Duodenal mucosa (tissue), 2 donors: ENCODE measurements around the gene NFIA.
A peak's percentile ranks its signal among the peaks of the same experiment; 100 is the strongest.

Source experiments
- H3K27ac ChIP-seq: one replicate; pipeline ENCODE4 v1.7.0; 2013; ENCODE audit warnings: low read depth, low read length
- H3K27me3 ChIP-seq, 2 donors: one replicate each; pipeline ENCODE4 v1.7.0; 2013; ENCODE audit warnings: low read length in 2 of 2, control low read depth in 1 of 2; ENCODE audit not compliant: insufficient read depth in 2 of 2, control insufficient read depth in 1 of 2
- H3K36me3 ChIP-seq, 2 donors: one replicate each; pipeline ENCODE4 v1.7.0; 2013; ENCODE audit warnings: low read length in 2 of 2, control low read depth in 1 of 2; ENCODE audit not compliant: insufficient read depth in 2 of 2, control insufficient read depth in 1 of 2
- H3K4me1 ChIP-seq, 2 donors: one replicate each; pipeline ENCODE4 v1.7.0; 2013; ENCODE audit warnings: low read length in 2 of 2, control low read depth in 1 of 2; ENCODE audit not compliant: insufficient read depth in 2 of 2, control insufficient read depth in 1 of 2
- H3K4me3 ChIP-seq, 2 donors: one replicate each; pipeline ENCODE4 v1.7.0; 2013; ENCODE audit warnings: low read length in 2 of 2, low read depth in 1 of 2
- H3K9ac ChIP-seq, 2 donors: one replicate each; pipeline ENCODE4 v1.7.0; 2013; ENCODE audit warnings: low read length in 2 of 2, low read depth in 1 of 2
- H3K9me3 ChIP-seq, 2 donors: one replicate each; pipeline ENCODE4 v1.7.0; 2013; ENCODE audit warnings: low read length in 2 of 2, control low read depth in 1 of 2; ENCODE audit not compliant: control insufficient read depth in 1 of 2

NFIA gene

DNA sequence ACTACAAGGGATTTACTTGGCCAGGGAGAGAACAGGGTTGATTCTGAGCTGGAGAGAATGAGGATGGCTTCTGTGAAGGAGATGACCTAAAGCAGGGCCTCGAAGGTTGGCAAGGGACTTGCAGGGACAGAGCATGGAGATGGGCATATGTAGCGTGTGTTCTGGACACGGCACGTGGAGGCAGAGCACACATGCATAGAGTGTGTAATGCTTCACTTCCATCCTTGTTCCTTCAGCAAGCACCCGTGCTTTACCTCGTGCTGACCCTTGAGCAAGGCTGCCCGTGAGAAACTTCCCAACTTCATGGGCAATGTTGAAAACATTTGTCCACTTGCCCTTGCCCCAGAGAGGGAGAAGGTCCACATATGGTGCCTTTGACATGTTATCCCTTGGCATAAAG is 33.1 kb downstream of the NFIA start:
- no peaks in the 10 kb centered on the region for H3K27me3 ChIP-seq
- H3K4me3 ChIP-seq = no peak overlapping the region
- H3K9me3 ChIP-seq = no peaks in the 10 kb centered on the region
- H3K9ac ChIP-seq = no peak overlapping the region
- no peak overlapping the region for H3K27ac ChIP-seq
- no peaks in the 10 kb centered on the region for H3K36me3 ChIP-seq
- H3K4me1 ChIP-seq = peaks cover 29 to 51% of the 10 kb centered on the region in 2 donors

- Histone ChIP-seq H3K9ac (no peak overlapping the region), H3K9me3 (no peaks in the 10 kb centered on the region), H3K4me1 (peaks cover 35 to 46% of the 10 kb centered on the region in 2 donors), H3K4me3 (no peak overlapping the region), H3K36me3 (no peaks in the 10 kb centered on the region), H3K27me3 (no peaks in the 10 kb centered on the region), H3K27ac (no peak overlapping the region)
These were observed 34.1 kb downstream of the NFIA start for GRCh38 chr1:61116421-61116820.

- H3K27me3 ChIP-seq = no peaks in the 10 kb centered on the region
- peaks cover 35 to 41% of the 10 kb centered on the region in 2 donors for H3K4me1 ChIP-seq
- H3K4me3 ChIP-seq = no peak overlapping the region
- H3K36me3 ChIP-seq = no peaks in the 10 kb centered on the region
- H3K9ac ChIP-seq = no peak overlapping the region
- no peaks in the 10 kb centered on the region for H3K9me3 ChIP-seq
- no peak overlapping the region for H3K27ac ChIP-seq
These were observed 34.9 kb downstream of the NFIA start for GRCh38 chr1:61117283-61117682.

GRCh38 chr1:61119085-61119484 is 36.7 kb downstream of the NFIA start:
- Histone ChIP-seq H3K27ac (no peak overlapping the region), H3K27me3 (no peaks in the 10 kb centered on the region), H3K9ac (no peak overlapping the region), H3K36me3 (no peaks in the 10 kb centered on the region), H3K9me3 (no peaks in the 10 kb centered on the region), H3K4me1 (peaks cover 35 to 39% of the 10 kb centered on the region in 2 donors), H3K4me3 (no peak overlapping the region)

DNA sequence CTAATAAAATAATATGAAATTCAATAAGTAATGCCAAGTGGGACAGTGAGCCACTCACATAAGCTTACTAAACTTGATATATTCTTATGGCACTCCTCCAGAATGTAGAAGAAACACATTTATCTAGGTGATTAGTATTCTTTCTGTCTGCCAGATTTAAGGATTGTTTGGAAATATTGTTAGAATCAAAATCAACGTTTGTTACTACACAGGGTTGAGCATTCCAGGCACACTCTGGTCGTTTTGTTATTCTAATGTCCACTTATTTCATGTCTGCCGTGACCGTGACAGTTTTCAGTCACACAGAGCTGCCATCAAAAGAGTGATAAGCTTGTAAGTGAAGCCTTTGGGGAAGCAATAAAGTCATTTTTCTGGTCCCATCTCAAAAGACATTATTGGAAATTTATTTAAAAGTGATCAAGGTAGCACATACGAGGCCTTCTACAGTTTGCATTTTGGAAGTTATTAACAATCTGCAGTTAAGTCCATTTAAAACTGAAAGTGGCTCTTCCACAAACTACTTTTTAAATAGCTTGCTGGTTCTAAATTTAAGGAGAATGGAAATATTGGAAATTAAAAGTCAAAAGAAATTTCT is 38.0 kb downstream of the NFIA start:
- Histone ChIP-seq H3K27me3 (no peaks in the 10 kb centered on the region), H3K4me3 (peak overlapping the region in 1 of 2 donors; percentile 28), H3K36me3 (no peaks in the 10 kb centered on the region), H3K27ac (no peak overlapping the region), H3K4me1 (peaks cover 34 to 43% of the 10 kb centered on the region in 2 donors), H3K9ac (peak overlapping the region in 1 of 2 donors; percentile 3), H3K9me3 (no peaks in the 10 kb centered on the region)

DNA sequence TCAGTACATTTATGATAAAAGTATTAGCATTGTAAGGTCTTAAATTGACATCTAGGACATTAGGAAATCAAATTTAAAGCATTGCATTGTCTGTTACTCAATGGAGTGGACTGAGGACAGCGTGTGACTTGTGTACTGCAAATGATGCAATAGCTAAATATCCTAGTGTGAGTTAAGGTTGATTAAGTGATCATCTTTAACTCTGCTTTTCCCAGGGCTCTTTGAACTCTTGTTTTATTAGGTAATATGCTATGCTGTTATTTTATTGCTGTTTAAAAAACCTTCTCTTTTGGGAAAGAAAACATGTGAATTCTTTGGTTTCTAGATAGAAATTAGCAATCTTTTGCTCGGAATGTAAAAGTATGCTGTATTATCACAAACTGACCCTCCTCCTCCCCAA is 38.6 kb downstream of the NFIA start:
- H3K27me3 ChIP-seq = no peaks in the 10 kb centered on the region
- no peaks in the 10 kb centered on the region for H3K36me3 ChIP-seq
- H3K9me3 ChIP-seq = no peaks in the 10 kb centered on the region
- H3K27ac ChIP-seq = no peak overlapping the region
- no peak overlapping the region for H3K9ac ChIP-seq
- peaks cover 31 to 43% of the 10 kb centered on the region in 2 donors for H3K4me1 ChIP-seq
- no peak overlapping the region for H3K4me3 ChIP-seq

DNA sequence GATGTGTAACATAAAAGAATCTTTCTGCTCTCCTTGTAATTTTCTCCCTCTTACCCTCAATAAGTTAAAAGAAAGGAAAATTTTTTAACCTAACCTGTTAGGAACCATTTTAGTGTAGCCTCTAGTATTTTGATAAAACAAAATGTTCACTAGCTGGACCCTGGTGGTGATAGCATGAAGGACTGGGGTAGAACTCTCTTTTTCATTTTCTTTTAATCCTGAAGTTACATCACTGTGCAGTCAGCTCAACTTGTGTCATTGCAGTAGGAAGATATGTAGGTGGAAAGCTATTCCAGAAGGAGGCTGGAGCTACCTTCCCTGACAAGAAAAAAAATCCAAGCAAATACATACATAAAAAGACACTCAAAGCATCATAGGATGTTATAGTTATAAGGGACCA is 39.3 kb downstream of the NFIA start:
- no peak overlapping the region for H3K4me3 ChIP-seq
- H3K36me3 ChIP-seq = no peaks in the 10 kb centered on the region
- H3K4me1 ChIP-seq = peaks cover 25 to 38% of the 10 kb centered on the region in 2 donors
- H3K27ac ChIP-seq = no peak overlapping the region
- H3K27me3 ChIP-seq = no peaks in the 10 kb centered on the region
- H3K9me3 ChIP-seq = no peaks in the 10 kb centered on the region
- no peak overlapping the region for H3K9ac ChIP-seq

GRCh38 chr1:61122389-61122788 is 40.0 kb downstream of the NFIA start:
- Histone ChIP-seq H3K9ac (no peak overlapping the region), H3K4me1 (peaks cover 23 to 35% of the 10 kb centered on the region in 2 donors), H3K36me3 (no peaks in the 10 kb centered on the region), H3K27me3 (no peaks in the 10 kb centered on the region), H3K27ac (no peak overlapping the region), H3K4me3 (no peak overlapping the region), H3K9me3 (no peaks in the 10 kb centered on the region)

- Histone ChIP-seq H3K27ac (no peak overlapping the region), H3K4me3 (no peak overlapping the region), H3K9me3 (no peaks in the 10 kb centered on the region), H3K36me3 (no peaks in the 10 kb centered on the region), H3K4me1 (peaks cover 22 to 33% of the 10 kb centered on the region in 2 donors), H3K27me3 (no peaks in the 10 kb centered on the region), H3K9ac (no peak overlapping the region)
These were observed 41.0 kb downstream of the NFIA start for GRCh38 chr1:61123326-61123725.

DNA sequence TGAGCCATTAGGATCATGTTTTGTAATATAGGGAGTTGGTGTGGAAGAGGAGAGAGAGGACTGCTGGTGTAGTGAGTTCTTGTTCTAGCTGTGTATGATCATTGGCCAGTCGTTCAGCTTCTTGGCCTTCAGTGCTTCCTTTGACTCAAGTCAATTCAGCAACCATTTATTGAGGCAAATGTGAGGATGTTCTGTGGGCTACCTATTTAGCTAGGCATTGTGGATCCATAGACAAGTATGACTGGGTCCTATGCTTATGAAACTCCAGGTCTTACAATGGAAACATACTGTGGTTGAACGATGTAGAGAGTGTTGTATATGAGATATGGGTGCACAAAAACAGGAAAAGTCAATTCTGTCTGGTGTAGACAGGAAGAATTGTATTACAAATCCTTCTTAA is 41.7 kb downstream of the NFIA start:
- H3K27ac ChIP-seq = no peak overlapping the region
- no peaks in the 10 kb centered on the region for H3K27me3 ChIP-seq
- no peaks in the 10 kb centered on the region for H3K36me3 ChIP-seq
- H3K4me3 ChIP-seq = no peak overlapping the region
- H3K9ac ChIP-seq = no peak overlapping the region
- H3K9me3 ChIP-seq = no peaks in the 10 kb centered on the region
- H3K4me1 ChIP-seq = peaks cover 15 to 26% of the 10 kb centered on the region in 2 donors

- Histone ChIP-seq H3K27ac (no peak overlapping the region), H3K36me3 (no peaks in the 10 kb centered on the region), H3K9ac (no peak overlapping the region), H3K27me3 (no peaks in the 10 kb centered on the region), H3K4me3 (no peak overlapping the region), H3K4me1 (peaks cover 9 to 20% of the 10 kb centered on the region in 2 donors), H3K9me3 (no peaks in the 10 kb centered on the region)
These were observed 42.3 kb downstream of the NFIA start for GRCh38 chr1:61124696-61125095.
